Myocyte (in vitro differentiated cells): ENCODE data around the gene NOLC1. TPM values are rescaled to one million over a fixed set of nuclear protein-coding genes. Genes with fewer than 3 reads are reported as not detected.

Source experiments
- DNase-seq: peaks from one replicate; pipeline ENCODE4 v3.0.0-alpha.2; 2012; ENCODE audit warnings: low read depth
- polyA plus RNA-seq: library from polyadenylated mRNA; unstranded; fragments of >200 nt; gene quantifications from one replicate; pipeline ENCODE4 v1.2.1, GENCODE V29; 2012; ENCODE audit warnings: missing spikeins
- total RNA-seq: library from RNA; depleted of rRNA; stranded (reverse); fragments of >200 nt; gene quantifications from 2 replicates; pipeline ENCODE4 v1.2.3, GENCODE V29; 2014

NOLC1 gene
- total RNA-seq: 53.4 and 75.6 TPM in 2 replicates
- polyA plus RNA-seq: 31.2 TPM

GRCh38 chr10:102151774-102152544, at the start of gene NOLC1:
NOLC1 (plus strand) TSS chr10:102152389; CDS start chr10:102152411, 22 bp downstream.
- DNase-seq: peak; percentile 99

GRCh38 chr10:102102421-102102820, 49.8 kb upstream of the NOLC1 start:
- no peak for DNase-seq

GRCh38 chr10:102106998-102107397, 45.2 kb upstream of the NOLC1 start:
- peak; percentile 23 for DNase-seq

- DNase-seq: no peak
These were observed 42.7 kb upstream of the NOLC1 start for GRCh38 chr10:102109166-102110116.

GRCh38 chr10:102111276-102111675, 40.9 kb upstream of the NOLC1 start:
- DNase-seq: peak; percentile 20

GRCh38 chr10:102112210-102112817, 39.9 kb upstream of the NOLC1 start:
- peak; percentile 11 for DNase-seq

- DNase-seq: peak; percentile 5
These were observed 38.8 kb upstream of the NOLC1 start for GRCh38 chr10:102113261-102113955.

GRCh38 chr10:102113956-102114857, 38.0 kb upstream of the NOLC1 start:
- DNase-seq: peak; percentile 74

GRCh38 chr10:102114861-102115618, 37.1 kb upstream of the NOLC1 start:
- peak; percentile 91 for DNase-seq

- DNase-seq: no peak
These were observed 36.4 kb upstream of the NOLC1 start for GRCh38 chr10:102115775-102116174.

GRCh38 chr10:102116656-102117055, 35.5 kb upstream of the NOLC1 start:
- DNase-seq: no peak

GRCh38 chr10:102117391-102118159, 34.6 kb upstream of the NOLC1 start:
- peak; percentile 88 for DNase-seq

GRCh38 chr10:102118867-102119266, 33.3 kb upstream of the NOLC1 start:
- DNase-seq: peak; percentile 57

- peak; percentile 74 for DNase-seq
These were observed 32.6 kb upstream of the NOLC1 start for GRCh38 chr10:102119417-102120141.

- DNase-seq: peak; percentile 89
These were observed 31.8 kb upstream of the NOLC1 start, which contains the start of gene LDB1 for GRCh38 chr10:102120142-102120990. LDB1 (minus strand) TSS chr10:102120368; CDS start chr10:102120110, 258 bp downstream.

GRCh38 chr10:102120991-102121738, 31.0 kb upstream of the NOLC1 start:
- DNase-seq: peak; percentile 34
